GM21619 (cell line): ENCODE results near the gene SEMA3C.

Source experiments
- ATAC-seq: cut with Tn5 transposase; IDR thresholded peaks from one replicate; pipeline ENCODE4 v1.9.1; 2021; ENCODE audit not compliant: unreplicated experiment

The SEMA3C gene

GRCh38 chr7:80707318-80707717 is 211.5 kb downstream of the SEMA3C start:
- ATAC-seq = no peak

GRCh38 chr7:80705130-80705781 is 213.6 kb downstream of the SEMA3C start:
- no peak for ATAC-seq

- ATAC-seq = no peak
These were observed 215.6 kb downstream of the SEMA3C start for GRCh38 chr7:80703272-80703671.

- no peak for ATAC-seq
These were observed 219.1 kb downstream of the SEMA3C start for GRCh38 chr7:80699721-80700256.

GRCh38 chr7:80699045-80699638 is 219.7 kb downstream of the SEMA3C start:
- peak; percentile 86 for ATAC-seq
